Retinal pigment epithelial cell (primary cell): Measurements from ENCODE around the gene MYOZ1.

Experiments used
- DNase-seq: peaks from one replicate; pipeline ENCODE4 v3.0.0-alpha.2; 2010; ENCODE audit warnings: low read depth
- H3K4me3 ChIP-seq: 2 replicates; pipeline ENCODE4 v1.5.1; 2011; ENCODE audit warnings: mild to moderate bottlenecking, low read length, control low read depth, moderate library complexity
- CTCF ChIP-seq: conservative IDR thresholded peaks from 2 replicates; pipeline ENCODE4 v1.5.1; 2011; ENCODE audit warnings: low read depth, low read length, control low read depth, inconsistent platforms

The MYOZ1 gene

GRCh38 chr10:73609116-73609515, 32.2 kb downstream of the MYOZ1 start:
- no peak for TF ChIP-seq CTCF
- no peak overlapping the region for H3K4me3 ChIP-seq
- no peak for DNase-seq

GRCh38 chr10:73601486-73601921, 39.8 kb downstream of the MYOZ1 start:
- no peak for DNase-seq
- H3K4me3 ChIP-seq: no peak overlapping the region
- TF ChIP-seq CTCF: no peak

GRCh38 chr10:73597346-73597745, 43.9 kb downstream of the MYOZ1 start:
- no peak overlapping the region for H3K4me3 ChIP-seq
- DNase-seq: no peak
- TF ChIP-seq CTCF: no peak

- TF ChIP-seq CTCF: no peak
- H3K4me3 ChIP-seq: no peak overlapping the region
- no peak for DNase-seq
Measured at GRCh38 chr10:73593812-73594211, 47.5 kb downstream of the MYOZ1 start.

GRCh38 chr10:73593110-73593509, 48.2 kb downstream of the MYOZ1 start:
- TF ChIP-seq CTCF: no peak
- no peak for DNase-seq

GRCh38 chr10:73591935-73592699, 49.2 kb downstream of the MYOZ1 start:
- DNase-seq: peak; percentile 54
- TF ChIP-seq CTCF: no peak
- no peak overlapping the region for H3K4me3 ChIP-seq

More at GRCh38 chr10:73593110-73593509, 48.2 kb downstream of the MYOZ1 start:
- H3K4me3 ChIP-seq: no peak overlapping the region
